Kidney (tissue), 14 donors: ENCODE measurements around the gene AMIGO1. TPM values are rescaled to one million over a fixed set of nuclear protein-coding genes. Genes with fewer than 3 reads are reported as not detected.

Source experiments
- DNase-seq, 5 donors: peaks; one replicate each; pipeline ENCODE4 v3.0.0-alpha.2; 2013 to 2020
- FAIRE-seq: peaks from 2 replicates; lab custom pipeline; 2012; peaks lifted over from hg19 to GRCh38; lab: Jason Lieb, UNC
- H3K27ac ChIP-seq, 2 donors: one replicate each; pipeline ENCODE4 v1.7.0; 2013; ENCODE audit warnings: low read depth in 2 of 2, low read length in 2 of 2, inconsistent platforms in 1 of 2
- H3K27me3 ChIP-seq: one replicate; pipeline ENCODE4 v1.7.1; 2013; ENCODE audit warnings: low read length, inconsistent platforms; ENCODE audit not compliant: control insufficient read depth, insufficient read depth
- H3K36me3 ChIP-seq, 3 donors: one replicate each; pipeline versions ENCODE4 v1.7.0 to v1.7.1; 2013; ENCODE audit warnings: low read length in 3 of 3, control low read depth in 1 of 3, inconsistent platforms in 1 of 3; ENCODE audit not compliant: insufficient read depth in 3 of 3, control insufficient read depth in 2 of 3
- H3K4me1 ChIP-seq, 3 donors: one replicate each; pipeline versions ENCODE4 v1.7.0 to v1.7.1; 2013; ENCODE audit warnings: low read length in 3 of 3, inconsistent platforms in 1 of 3, low read depth in 1 of 3; ENCODE audit not compliant: control insufficient read depth in 2 of 3, insufficient read depth in 2 of 3
- H3K4me3 ChIP-seq, 3 donors: one replicate each; pipeline versions ENCODE4 v1.7.0 to v1.8.1; 2013; ENCODE audit warnings: low read length in 3 of 3, control low read depth in 1 of 3, inconsistent platforms in 1 of 3
- H3K9ac ChIP-seq, 3 donors: one replicate each; pipeline versions ENCODE4 v1.7.0 to v1.7.1; 2013; ENCODE audit warnings: low read length in 3 of 3, control low read depth in 1 of 3, inconsistent platforms in 1 of 3
- H3K9me3 ChIP-seq, 3 donors: one replicate each; pipeline versions ENCODE4 v1.7.0 to v1.7.1; 2013; ENCODE audit warnings: low read length in 3 of 3, control low read depth in 1 of 3, inconsistent platforms in 1 of 3; ENCODE audit not compliant: control insufficient read depth in 2 of 3, insufficient read depth in 1 of 3
- CTCF ChIP-seq: IDR thresholded peaks from 3 replicates; pipeline ENCODE4 v1.5.1; 2012; ENCODE audit warnings: mild to moderate bottlenecking, moderate library complexity, borderline replicate concordance; ENCODE audit not compliant: insufficient read depth; ENCODE audit errors: extremely low read depth
- intact Hi-C: fragments of 100-400 bp; cut with DNase I; formaldehyde crosslinking; loops from one replicate; pipeline ENCODE4 v1.11.1; 2022
- polyA plus RNA-seq: library from polyadenylated mRNA; stranded (reverse); fragments of 350-450 nt; fragmentation: Illumina TruSeq; extraction: RNeasy Lipid Tissue Mini Kit (QIAGEN cat#74804); gene quantifications from one replicate; pipeline ENCODE4 v1.2.3, GENCODE V29; 2014; ENCODE audit warnings: low read depth, low replicate concordance; ENCODE audit not compliant: insufficient read depth
- total RNA-seq: library from RNA; stranded (reverse); fragmentation: NEBNext Ultra II Directional; extraction: Animal tissue kit (Norgen Biotek cat#: 25700); gene quantifications from one replicate; pipeline ENCODE4 v1.2.1, GENCODE V29; 2021
- donor health status: control.
- donor health status: control.
- donor health status: control.
- donor health status: control.
- donor health status: control.
- donor health status: DM: yes; HTN: yes; CAD: no.
- donor health status: Normal renal cell carcinoma (clear cell type).

The AMIGO1 gene
- total and polyA plus RNA-seq, 2 donors from 2014 or later, result 5.1 to 8.5 TPM

GRCh38 chr1:109538827-109539555 is 29.5 kb upstream of the AMIGO1 start:
- Histone ChIP-seq H3K27me3 (no peaks in the 10 kb centered on the region), H3K9ac (no peak overlapping the region), H3K4me1 (no peaks in the 10 kb centered on the region), H3K36me3 (no peaks in the 10 kb centered on the region), H3K4me3 (no peak overlapping the region), H3K27ac (no peak overlapping the region), H3K9me3 (no peaks in the 10 kb centered on the region)
- intact Hi-C loops, result loop anchor here (10.0 kb wide), 1 partner anchor 86 kb away; no protein-coding TSS in a partner anchor
- no peak for TF ChIP-seq CTCF
- FAIRE-seq (no peak), DNase-seq (no peak)

GRCh38 chr1:109537450-109538178 is 28.1 kb upstream of the AMIGO1 start:
- H3K27ac ChIP-seq, result no peak overlapping the region
- no peaks in the 10 kb centered on the region for H3K27me3 ChIP-seq
- no peak for TF ChIP-seq CTCF
- H3K9ac ChIP-seq, result no peak overlapping the region
- DNase-seq (no peak), FAIRE-seq (no peak)
- no peaks in the 10 kb centered on the region for H3K9me3 ChIP-seq
- H3K36me3 ChIP-seq, result no peaks in the 10 kb centered on the region
- intact Hi-C loops, result loop anchor here (10.0 kb wide), 1 partner anchor 87 kb away; no protein-coding TSS in a partner anchor
- H3K4me1 ChIP-seq, result peaks cover 0 to 2% (median 0%) of the 10 kb centered on the region in 3 donors
- no peak overlapping the region for H3K4me3 ChIP-seq

GRCh38 chr1:109535971-109536491 is 26.5 kb upstream of the AMIGO1 start:
- DNase-seq, result no peak
- intact Hi-C loops, result loop anchor here (10.0 kb wide), 1 partner anchor 89 kb away; no protein-coding TSS in a partner anchor
- Histone ChIP-seq H3K27me3 (no peaks in the 10 kb centered on the region), H3K36me3 (no peaks in the 10 kb centered on the region), H3K4me1 (peaks cover 0 to 4% (median 0%) of the 10 kb centered on the region in 3 donors), H3K9ac (no peak overlapping the region), H3K9me3 (no peaks in the 10 kb centered on the region), H3K27ac (no peak overlapping the region), H3K4me3 (no peak overlapping the region)
- TF ChIP-seq CTCF, result no peak
- FAIRE-seq, result no peak
